Measurements from ENCODE around the gene UBAP2L.
A peak's percentile ranks its signal among the peaks of the same experiment; 100 is the strongest.

UBAP2L gene

GRCh38 chr1:154258784-154259183 is 38.0 kb downstream of the UBAP2L start:
- no peak for DNase-seq (ENCODE audit: low spot score)
- no peak for TF ChIP-seq CTCF (IDR thresholded peaks at IDR 0.05; ENCODE audit: extremely low read depth, insufficient read depth, missing control alignments)
- in situ Hi-C loops (cut with MboI; ENCODE audit: low pct_unique_long_range_greater_than_20kb, low sequenced_read_pairs, unreplicated experiment) = no loop called here

DNA sequence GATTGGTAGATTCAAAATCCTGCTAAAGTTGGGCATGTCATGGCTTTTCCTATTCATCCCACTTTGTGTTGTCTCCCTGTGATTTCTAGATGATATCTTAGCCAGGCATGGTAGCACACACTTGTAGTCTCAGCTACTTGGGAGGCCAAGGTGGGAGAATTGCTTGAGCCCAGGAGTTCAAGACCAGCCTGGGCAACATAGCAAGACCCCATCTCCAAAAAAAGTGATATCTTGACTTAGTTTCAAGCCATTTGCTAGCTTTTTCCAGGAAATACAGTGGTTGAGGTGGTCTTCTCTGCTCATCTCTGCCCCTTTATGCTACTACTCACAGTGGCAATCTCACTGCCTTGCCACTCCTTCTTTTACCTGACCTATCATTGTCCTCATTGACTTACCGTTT is 39.4 kb downstream of the UBAP2L start:
- no peak for DNase-seq (ENCODE audit: low spot score)
- no peak for TF ChIP-seq CTCF (IDR thresholded peaks at IDR 0.05; ENCODE audit: extremely low read depth, insufficient read depth, missing control alignments)
- in situ Hi-C loops (cut with MboI; ENCODE audit: low pct_unique_long_range_greater_than_20kb, low sequenced_read_pairs, unreplicated experiment) = no loop called here

DNA sequence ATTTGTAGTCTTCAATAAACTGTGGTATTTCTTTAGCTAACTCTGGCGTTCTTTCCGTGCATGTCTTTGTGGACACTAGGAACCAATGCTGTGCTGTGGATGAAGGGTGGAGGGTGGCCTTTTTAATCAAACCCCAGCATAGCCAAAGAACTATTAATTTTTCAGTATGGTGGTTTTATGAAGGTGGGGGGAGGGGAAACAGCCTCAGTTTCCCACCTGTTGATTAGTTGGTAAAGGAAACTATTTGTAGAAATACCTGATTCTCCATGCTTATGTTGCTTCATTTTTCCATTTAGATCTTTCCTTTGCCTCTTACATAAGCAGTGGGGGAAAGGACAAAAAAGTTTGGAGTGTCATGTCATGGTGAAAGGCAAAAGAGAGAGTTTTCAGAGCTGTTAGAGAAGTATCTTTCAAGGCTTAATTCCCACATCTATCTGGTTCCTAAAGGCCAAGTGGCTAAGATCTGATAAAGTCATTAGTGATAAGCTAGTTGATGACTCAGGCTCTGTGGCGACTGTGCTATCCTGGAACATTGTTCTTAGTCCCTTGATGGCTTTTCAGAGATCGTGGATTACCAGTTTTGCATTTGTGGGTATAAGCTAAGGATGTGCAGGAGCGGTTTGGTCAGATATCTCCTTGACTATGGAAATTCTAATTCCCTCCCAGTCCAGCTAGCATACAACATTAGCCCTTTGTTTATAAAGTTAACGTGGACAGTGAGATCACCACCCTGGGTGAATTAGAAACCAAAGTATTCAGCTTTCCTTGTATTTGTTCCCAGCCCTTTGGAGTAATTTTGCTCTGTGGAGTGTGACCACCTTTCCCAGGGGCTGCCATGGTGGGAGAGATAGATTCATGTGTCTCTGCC is 42.9 kb downstream of the UBAP2L start:
- in situ Hi-C loops (cut with MboI; ENCODE audit: low pct_unique_long_range_greater_than_20kb, low sequenced_read_pairs, unreplicated experiment) = no loop called here

GRCh38 chr1:154264454-154264853 is 43.7 kb downstream of the UBAP2L start:
- no peak for DNase-seq (ENCODE audit: low spot score)
- in situ Hi-C loops (cut with MboI; ENCODE audit: low pct_unique_long_range_greater_than_20kb, low sequenced_read_pairs, unreplicated experiment) = no loop called here
- TF ChIP-seq CTCF (IDR thresholded peaks at IDR 0.05; ENCODE audit: extremely low read depth, insufficient read depth, missing control alignments) = no peak

More for the DNA sequence above, 42.9 kb downstream of the UBAP2L start:
- TF ChIP-seq CTCF (IDR thresholded peaks at IDR 0.05; ENCODE audit: extremely low read depth, insufficient read depth, missing control alignments) = no peak
- no peak for DNase-seq (ENCODE audit: low spot score)

GRCh38 chr1:154265586-154265985 is 44.8 kb downstream of the UBAP2L start:
- TF ChIP-seq CTCF (IDR thresholded peaks at IDR 0.05; ENCODE audit: extremely low read depth, insufficient read depth, missing control alignments) = no peak
- in situ Hi-C loops (cut with MboI; ENCODE audit: low pct_unique_long_range_greater_than_20kb, low sequenced_read_pairs, unreplicated experiment) = no loop called here
- no peak for DNase-seq (ENCODE audit: low spot score)

GRCh38 chr1:154270833-154271232 is 50.1 kb downstream of the UBAP2L start:
- TF ChIP-seq CTCF (IDR thresholded peaks at IDR 0.05; ENCODE audit: extremely low read depth, insufficient read depth, missing control alignments) = no peak
- in situ Hi-C loops (cut with MboI; ENCODE audit: low pct_unique_long_range_greater_than_20kb, low sequenced_read_pairs, unreplicated experiment) = no loop called here
- DNase-seq (ENCODE audit: low spot score) = peak; percentile 27

Data from GM13977 (cell line).